Measurements from ENCODE around the gene FAM50A.

DNA sequence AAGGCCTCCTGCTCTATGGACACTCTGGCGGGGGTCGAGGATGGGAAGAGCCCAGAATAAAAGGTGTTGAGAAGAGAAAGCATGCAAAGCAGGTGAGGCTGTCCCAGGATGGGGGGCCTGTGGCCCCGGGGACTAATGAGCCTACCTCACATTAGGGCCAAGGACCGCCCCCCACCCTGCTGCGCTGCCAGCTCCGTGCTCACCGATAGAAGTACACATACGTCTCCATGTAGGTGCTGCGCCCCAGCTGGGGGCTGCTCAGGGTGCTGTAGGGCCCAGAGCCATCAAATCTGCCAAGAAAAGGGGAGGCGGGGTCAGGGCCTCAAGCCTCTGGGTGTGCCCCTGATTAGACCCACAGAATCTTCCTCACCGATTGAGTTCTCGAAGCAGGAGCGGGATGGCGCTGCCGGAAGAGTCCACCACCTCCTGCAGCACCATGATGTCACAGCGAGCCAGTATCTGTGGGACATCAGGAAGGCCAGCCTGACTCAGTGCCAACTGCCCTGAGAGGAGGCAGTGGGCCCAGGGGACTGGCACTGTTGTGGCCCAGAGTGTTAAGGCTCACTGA, 39.2 kb upstream of the FAM50A start:
- TF ChIP-seq EP300 (IDR thresholded peaks at IDR 0.05), result no peak
- TF ChIP-seq, protein P1, sequence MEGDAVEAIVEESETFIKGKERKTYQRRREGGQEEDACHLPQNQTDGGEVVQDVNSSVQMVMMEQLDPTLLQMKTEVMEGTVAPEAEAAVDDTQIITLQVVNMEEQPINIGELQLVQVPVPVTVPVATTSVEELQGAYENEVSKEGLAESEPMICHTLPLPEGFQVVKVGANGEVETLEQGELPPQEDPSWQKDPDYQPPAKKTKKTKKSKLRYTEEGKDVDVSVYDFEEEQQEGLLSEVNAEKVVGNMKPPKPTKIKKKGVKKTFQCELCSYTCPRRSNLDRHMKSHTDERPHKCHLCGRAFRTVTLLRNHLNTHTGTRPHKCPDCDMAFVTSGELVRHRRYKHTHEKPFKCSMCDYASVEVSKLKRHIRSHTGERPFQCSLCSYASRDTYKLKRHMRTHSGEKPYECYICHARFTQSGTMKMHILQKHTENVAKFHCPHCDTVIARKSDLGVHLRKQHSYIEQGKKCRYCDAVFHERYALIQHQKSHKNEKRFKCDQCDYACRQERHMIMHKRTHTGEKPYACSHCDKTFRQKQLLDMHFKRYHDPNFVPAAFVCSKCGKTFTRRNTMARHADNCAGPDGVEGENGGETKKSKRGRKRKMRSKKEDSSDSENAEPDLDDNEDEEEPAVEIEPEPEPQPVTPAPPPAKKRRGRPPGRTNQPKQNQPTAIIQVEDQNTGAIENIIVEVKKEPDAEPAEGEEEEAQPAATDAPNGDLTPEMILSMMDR (IDR thresholded peaks at IDR 0.05), result no peak

Data from esophagus muscularis mucosa (tissue), 3 donors.